Measurements from ENCODE around the gene KLHL26.
A peak's percentile ranks its signal among the peaks of the same experiment; 100 is the strongest.

DNA sequence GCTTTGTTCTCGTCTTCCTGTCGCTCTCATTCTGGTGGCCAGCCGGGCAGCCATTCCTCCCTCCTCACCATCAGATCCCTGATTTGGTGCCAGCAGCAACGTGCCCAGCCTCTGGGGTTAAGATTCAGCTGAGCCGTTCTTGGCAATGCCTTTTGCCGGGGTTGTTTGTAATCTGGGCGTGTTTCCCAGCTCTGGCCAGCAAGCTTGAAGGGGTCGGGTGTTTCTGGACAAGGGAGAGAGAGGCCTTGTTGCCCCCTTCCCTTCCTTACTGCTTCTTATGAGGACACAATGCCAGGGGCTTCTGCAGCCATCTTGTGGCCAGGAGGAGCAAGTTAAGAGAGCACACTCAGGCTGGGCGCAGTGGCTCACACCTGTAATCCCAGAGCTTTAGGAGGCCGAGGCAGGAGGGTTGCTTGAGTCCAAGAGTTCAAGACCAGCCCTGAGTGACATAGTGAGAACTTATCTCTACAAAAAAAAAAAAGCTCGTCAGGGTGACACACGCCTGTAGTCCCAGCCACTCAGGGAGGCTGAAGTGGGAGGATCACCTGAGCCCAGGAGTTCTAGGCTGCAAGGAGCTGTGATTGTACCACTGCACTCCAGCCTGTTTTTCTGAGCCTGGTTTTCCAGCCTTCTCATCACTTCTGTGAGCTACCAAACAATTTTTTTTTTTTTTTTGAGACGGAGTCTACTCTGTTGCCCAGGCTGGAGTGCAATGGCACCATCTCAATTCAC, 35.9 kb downstream of the KLHL26 start:
- TF ChIP-seq POLR2A (IDR thresholded peaks at IDR 0.05; ENCODE audit: low read depth, low read length) (no peak), MAZ (IDR thresholded peaks at IDR 0.05; ENCODE audit: borderline replicate concordance, low read depth, low read length) (no peak), FOS (IDR thresholded peaks at IDR 0.05; ENCODE audit: low read depth, low read length) (no peak)
- TF ChIP-seq, protein P1, sequence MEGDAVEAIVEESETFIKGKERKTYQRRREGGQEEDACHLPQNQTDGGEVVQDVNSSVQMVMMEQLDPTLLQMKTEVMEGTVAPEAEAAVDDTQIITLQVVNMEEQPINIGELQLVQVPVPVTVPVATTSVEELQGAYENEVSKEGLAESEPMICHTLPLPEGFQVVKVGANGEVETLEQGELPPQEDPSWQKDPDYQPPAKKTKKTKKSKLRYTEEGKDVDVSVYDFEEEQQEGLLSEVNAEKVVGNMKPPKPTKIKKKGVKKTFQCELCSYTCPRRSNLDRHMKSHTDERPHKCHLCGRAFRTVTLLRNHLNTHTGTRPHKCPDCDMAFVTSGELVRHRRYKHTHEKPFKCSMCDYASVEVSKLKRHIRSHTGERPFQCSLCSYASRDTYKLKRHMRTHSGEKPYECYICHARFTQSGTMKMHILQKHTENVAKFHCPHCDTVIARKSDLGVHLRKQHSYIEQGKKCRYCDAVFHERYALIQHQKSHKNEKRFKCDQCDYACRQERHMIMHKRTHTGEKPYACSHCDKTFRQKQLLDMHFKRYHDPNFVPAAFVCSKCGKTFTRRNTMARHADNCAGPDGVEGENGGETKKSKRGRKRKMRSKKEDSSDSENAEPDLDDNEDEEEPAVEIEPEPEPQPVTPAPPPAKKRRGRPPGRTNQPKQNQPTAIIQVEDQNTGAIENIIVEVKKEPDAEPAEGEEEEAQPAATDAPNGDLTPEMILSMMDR (conservative IDR thresholded peaks at IDR 0.05; ENCODE audit: low read depth, low read length) = peak; percentile 35
- TF ChIP-seq, protein P2, sequence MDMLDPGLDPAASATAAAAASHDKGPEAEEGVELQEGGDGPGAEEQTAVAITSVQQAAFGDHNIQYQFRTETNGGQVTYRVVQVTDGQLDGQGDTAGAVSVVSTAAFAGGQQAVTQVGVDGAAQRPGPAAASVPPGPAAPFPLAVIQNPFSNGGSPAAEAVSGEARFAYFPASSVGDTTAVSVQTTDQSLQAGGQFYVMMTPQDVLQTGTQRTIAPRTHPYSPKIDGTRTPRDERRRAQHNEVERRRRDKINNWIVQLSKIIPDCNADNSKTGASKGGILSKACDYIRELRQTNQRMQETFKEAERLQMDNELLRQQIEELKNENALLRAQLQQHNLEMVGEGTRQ (IDR thresholded peaks at IDR 0.05; ENCODE audit: low read depth, low read length) = no peak

All from IMR-90 (cell line).